ENCODE measurements around the gene TMA16.

- TF ChIP-seq TAF1 (IDR thresholded peaks at IDR 0.05; ENCODE audit: borderline replicate concordance, insufficient read depth, low read length) (no peak), SIN3A (IDR thresholded peaks at IDR 0.05; ENCODE audit: borderline replicate concordance, insufficient read depth, low read length) (no peak), POLR2AphosphoS5 (IDR thresholded peaks at IDR 0.05; ENCODE audit: low read depth, low read length) (no peak), FOXP2 (optimal IDR thresholded peaks at IDR 0.05; ENCODE audit: borderline replicate concordance, extremely low read depth, extremely low read length, insufficient read depth) (no peak)
- TF ChIP-seq, protein P1, sequence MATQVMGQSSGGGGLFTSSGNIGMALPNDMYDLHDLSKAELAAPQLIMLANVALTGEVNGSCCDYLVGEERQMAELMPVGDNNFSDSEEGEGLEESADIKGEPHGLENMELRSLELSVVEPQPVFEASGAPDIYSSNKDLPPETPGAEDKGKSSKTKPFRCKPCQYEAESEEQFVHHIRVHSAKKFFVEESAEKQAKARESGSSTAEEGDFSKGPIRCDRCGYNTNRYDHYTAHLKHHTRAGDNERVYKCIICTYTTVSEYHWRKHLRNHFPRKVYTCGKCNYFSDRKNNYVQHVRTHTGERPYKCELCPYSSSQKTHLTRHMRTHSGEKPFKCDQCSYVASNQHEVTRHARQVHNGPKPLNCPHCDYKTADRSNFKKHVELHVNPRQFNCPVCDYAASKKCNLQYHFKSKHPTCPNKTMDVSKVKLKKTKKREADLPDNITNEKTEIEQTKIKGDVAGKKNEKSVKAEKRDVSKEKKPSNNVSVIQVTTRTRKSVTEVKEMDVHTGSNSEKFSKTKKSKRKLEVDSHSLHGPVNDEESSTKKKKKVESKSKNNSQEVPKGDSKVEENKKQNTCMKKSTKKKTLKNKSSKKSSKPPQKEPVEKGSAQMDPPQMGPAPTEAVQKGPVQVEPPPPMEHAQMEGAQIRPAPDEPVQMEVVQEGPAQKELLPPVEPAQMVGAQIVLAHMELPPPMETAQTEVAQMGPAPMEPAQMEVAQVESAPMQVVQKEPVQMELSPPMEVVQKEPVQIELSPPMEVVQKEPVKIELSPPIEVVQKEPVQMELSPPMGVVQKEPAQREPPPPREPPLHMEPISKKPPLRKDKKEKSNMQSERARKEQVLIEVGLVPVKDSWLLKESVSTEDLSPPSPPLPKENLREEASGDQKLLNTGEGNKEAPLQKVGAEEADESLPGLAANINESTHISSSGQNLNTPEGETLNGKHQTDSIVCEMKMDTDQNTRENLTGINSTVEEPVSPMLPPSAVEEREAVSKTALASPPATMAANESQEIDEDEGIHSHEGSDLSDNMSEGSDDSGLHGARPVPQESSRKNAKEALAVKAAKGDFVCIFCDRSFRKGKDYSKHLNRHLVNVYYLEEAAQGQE (IDR thresholded peaks at IDR 0.05; ENCODE audit: insufficient read depth in 1 of 2, low read depth in 2 of 2, low read length in 2 of 2): no peak
These were observed 24.1 kb upstream of the TMA16 start for GRCh38 chr4:163470391-163470790.
